ENCODE results near the gene GRID1.

DNA sequence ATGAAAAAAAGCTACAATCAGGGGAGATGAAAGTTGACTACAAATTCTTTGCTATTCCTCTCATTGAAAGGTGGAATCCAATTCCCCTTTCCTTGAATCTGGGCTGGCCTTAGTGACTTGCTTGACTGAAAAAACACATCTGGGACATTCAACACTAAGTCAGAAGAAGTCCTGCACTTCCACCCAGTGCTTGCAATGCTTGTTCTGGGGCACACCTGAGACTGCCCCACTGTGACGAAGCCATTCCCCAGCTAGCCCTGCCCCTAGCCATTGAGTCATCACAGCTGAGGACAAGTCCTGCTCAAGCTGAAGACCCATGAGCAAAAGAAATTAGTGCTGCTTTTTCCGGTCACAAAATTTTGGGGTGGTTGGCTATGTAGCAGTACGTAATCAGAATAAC, 19.2 kb upstream of the GRID1 start:
- TF ChIP-seq, protein P1, sequence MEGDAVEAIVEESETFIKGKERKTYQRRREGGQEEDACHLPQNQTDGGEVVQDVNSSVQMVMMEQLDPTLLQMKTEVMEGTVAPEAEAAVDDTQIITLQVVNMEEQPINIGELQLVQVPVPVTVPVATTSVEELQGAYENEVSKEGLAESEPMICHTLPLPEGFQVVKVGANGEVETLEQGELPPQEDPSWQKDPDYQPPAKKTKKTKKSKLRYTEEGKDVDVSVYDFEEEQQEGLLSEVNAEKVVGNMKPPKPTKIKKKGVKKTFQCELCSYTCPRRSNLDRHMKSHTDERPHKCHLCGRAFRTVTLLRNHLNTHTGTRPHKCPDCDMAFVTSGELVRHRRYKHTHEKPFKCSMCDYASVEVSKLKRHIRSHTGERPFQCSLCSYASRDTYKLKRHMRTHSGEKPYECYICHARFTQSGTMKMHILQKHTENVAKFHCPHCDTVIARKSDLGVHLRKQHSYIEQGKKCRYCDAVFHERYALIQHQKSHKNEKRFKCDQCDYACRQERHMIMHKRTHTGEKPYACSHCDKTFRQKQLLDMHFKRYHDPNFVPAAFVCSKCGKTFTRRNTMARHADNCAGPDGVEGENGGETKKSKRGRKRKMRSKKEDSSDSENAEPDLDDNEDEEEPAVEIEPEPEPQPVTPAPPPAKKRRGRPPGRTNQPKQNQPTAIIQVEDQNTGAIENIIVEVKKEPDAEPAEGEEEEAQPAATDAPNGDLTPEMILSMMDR (IDR thresholded peaks at IDR 0.05; ENCODE audit: insufficient read depth, low read depth, low read length) = no peak
- TF ChIP-seq EZH2 (IDR thresholded peaks at IDR 0.05; ENCODE audit: insufficient read depth, low read length) = no peak
